Measurements from ENCODE around the gene MLX.
"Not testable (repeated sequence)": the region's sequence is repeated elsewhere in the genome, so short reads cannot be mapped to it uniquely, and the experiment has no call there.

MLX gene

GRCh38 chr17:42536372-42537155, 30.3 kb upstream of the MLX start:
- DNase-seq (ENCODE audit: low spot score) = peak; percentile 95

- DNase-seq (ENCODE audit: low spot score) = no peak
These were observed 29.6 kb upstream of the MLX start for GRCh38 chr17:42537156-42537805.

- DNase-seq (ENCODE audit: low spot score) = no peak
These were observed 29.0 kb upstream of the MLX start for GRCh38 chr17:42537826-42538451.

- DNase-seq (ENCODE audit: low spot score) = no peak
These were observed 28.4 kb upstream of the MLX start for GRCh38 chr17:42538482-42538881.

- not testable (repeated sequence) for DNase-seq (ENCODE audit: low spot score)
These were observed 26.3 kb upstream of the MLX start for GRCh38 chr17:42540558-42540957.

- DNase-seq (ENCODE audit: low spot score) = peak; percentile 50
These were observed 25.7 kb upstream of the MLX start for GRCh38 chr17:42541041-42541833.

- no peak for DNase-seq (ENCODE audit: low spot score)
These were observed 23.5 kb upstream of the MLX start for GRCh38 chr17:42543190-42544079.

GRCh38 chr17:42544874-42545283, 22.0 kb upstream of the MLX start:
- DNase-seq (ENCODE audit: low spot score) = no peak

- not testable (repeated sequence) for DNase-seq (ENCODE audit: low spot score)
These were observed 21.0 kb upstream of the MLX start for GRCh38 chr17:42545755-42546505.

- no peak for DNase-seq (ENCODE audit: low spot score)
These were observed 19.9 kb upstream of the MLX start for GRCh38 chr17:42547001-42547461.

- DNase-seq (ENCODE audit: low spot score) = no peak
These were observed 19.2 kb upstream of the MLX start for GRCh38 chr17:42547698-42548069.

GRCh38 chr17:42548070-42548837, 18.6 kb upstream of the MLX start:
- peak; percentile 96 for DNase-seq (ENCODE audit: low spot score)

- no peak for DNase-seq (ENCODE audit: low spot score)
These were observed 17.7 kb upstream of the MLX start for GRCh38 chr17:42548993-42549755.

GRCh38 chr17:42552736-42553135, 14.2 kb upstream of the MLX start, which contains the start of gene HSD17B1:
Gene HSD17B1, plus strand, starts transcription at chr17:42552923. Its CDS starts 11 bp downstream, at chr17:42552934.
- not testable (repeated sequence) for DNase-seq (ENCODE audit: low spot score)

- no peak for DNase-seq (ENCODE audit: low spot score)
These were observed 13.6 kb upstream of the MLX start for GRCh38 chr17:42553161-42553818.

- no peak for DNase-seq (ENCODE audit: low spot score)
These were observed 13.0 kb upstream of the MLX start for GRCh38 chr17:42553866-42554249.

- DNase-seq (ENCODE audit: low spot score) = peak; percentile 97
These were observed 12.4 kb upstream of the MLX start for GRCh38 chr17:42554250-42555121.

Data from HuH-7 (cell line).